ENCODE results near the gene USP32.
"Not testable (repeated sequence)": the region's sequence is repeated elsewhere in the genome, so short reads cannot be mapped to it uniquely, and the experiment has no call there.

The USP32 gene, protein sequence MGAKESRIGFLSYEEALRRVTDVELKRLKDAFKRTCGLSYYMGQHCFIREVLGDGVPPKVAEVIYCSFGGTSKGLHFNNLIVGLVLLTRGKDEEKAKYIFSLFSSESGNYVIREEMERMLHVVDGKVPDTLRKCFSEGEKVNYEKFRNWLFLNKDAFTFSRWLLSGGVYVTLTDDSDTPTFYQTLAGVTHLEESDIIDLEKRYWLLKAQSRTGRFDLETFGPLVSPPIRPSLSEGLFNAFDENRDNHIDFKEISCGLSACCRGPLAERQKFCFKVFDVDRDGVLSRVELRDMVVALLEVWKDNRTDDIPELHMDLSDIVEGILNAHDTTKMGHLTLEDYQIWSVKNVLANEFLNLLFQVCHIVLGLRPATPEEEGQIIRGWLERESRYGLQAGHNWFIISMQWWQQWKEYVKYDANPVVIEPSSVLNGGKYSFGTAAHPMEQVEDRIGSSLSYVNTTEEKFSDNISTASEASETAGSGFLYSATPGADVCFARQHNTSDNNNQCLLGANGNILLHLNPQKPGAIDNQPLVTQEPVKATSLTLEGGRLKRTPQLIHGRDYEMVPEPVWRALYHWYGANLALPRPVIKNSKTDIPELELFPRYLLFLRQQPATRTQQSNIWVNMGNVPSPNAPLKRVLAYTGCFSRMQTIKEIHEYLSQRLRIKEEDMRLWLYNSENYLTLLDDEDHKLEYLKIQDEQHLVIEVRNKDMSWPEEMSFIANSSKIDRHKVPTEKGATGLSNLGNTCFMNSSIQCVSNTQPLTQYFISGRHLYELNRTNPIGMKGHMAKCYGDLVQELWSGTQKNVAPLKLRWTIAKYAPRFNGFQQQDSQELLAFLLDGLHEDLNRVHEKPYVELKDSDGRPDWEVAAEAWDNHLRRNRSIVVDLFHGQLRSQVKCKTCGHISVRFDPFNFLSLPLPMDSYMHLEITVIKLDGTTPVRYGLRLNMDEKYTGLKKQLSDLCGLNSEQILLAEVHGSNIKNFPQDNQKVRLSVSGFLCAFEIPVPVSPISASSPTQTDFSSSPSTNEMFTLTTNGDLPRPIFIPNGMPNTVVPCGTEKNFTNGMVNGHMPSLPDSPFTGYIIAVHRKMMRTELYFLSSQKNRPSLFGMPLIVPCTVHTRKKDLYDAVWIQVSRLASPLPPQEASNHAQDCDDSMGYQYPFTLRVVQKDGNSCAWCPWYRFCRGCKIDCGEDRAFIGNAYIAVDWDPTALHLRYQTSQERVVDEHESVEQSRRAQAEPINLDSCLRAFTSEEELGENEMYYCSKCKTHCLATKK (N-terminal part only)

DNA sequence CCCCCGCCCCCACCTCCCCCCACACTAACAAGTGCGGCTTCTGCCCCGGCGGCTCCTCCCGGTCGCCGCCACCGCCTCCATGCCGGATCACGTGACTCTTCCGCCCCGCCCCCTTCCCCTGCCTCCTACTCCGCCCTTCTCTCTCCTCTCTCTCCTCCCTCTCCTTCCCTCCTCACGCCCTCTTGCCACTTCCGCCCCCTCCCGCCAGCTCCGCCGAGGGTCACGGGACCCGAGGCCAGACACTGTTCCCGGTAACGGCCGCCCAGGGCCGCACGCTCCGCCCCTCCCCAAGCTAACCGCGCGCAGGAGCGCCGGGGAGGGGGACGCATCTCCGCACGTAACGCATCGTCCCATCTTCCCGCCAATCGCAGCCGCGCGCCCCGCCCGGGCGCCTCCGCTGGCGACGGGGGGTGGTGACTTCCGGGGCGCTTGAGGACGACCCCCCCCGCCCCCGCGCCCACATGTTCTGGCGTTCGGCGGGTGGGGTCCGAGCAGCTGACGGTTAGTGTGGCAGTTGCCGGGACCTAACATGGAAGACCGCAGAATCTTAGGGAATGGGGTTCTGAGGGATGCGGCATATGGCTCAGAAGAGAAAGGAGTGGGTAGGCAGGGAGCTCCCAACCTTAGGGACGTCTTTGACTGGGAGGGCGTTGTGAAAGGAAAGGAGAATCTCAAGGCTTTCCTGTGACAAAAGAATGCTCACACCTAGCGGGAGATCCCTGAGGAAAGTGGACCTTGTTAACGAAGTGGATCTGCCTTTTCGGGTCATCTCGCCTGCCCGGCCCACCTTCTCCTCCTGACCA is at the start of gene USP32:
Gene USP32, minus strand, starts transcription at position 92 of the 803 bp plus-strand sequence. CDS start 194 bp downstream, outside the sequence.
- FAIRE-seq, result peak; percentile 90

DNA sequence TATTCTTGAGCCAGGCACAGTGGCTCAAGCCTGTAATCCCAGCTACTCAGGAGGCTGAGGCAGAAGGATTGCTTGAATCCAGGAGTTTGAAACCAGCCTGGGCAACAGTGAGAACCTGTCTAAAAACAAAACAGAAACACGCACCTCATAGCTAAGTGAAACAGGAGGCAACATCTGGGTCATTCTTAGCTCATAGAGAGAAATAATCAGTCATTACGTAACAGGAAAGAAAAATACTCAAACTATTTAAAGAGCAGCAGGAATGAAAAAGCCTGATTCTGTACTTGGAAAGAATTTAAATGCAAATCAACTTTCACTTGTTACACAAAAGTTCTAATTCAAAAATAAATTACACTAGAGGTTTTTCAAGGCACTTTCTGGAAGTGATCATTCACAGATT is 47.6 kb upstream of the USP32 start:
- FAIRE-seq, result peak; percentile 47
- DNase-seq (ENCODE audit: extremely low spot score, insufficient read length, low read depth), result no peak

More for the DNA sequence above, at the start of gene USP32:
- peak; percentile 87 for DNase-seq (ENCODE audit: extremely low spot score, insufficient read length, low read depth)

DNA sequence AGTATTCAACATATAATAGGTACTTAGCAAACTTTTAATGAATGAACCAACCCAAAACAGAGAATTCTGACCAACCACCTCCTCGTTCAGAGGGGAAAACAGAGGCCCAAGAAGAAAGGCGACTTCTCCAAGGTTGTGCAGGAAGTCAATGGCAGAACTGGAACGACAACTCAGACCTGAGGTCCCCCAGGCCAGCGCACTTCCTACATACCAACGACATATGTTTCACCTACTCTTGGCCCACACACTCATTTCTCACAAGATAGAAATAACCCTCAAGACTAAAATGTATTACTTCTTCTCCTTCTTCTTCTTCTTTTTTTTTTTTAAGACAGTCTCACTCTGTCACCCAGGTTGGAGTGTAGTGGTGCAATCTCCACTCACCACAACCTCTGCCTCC is 44.7 kb upstream of the USP32 start:
- DNase-seq (ENCODE audit: extremely low spot score, insufficient read length, low read depth) (no peak), FAIRE-seq (no peak)

DNA sequence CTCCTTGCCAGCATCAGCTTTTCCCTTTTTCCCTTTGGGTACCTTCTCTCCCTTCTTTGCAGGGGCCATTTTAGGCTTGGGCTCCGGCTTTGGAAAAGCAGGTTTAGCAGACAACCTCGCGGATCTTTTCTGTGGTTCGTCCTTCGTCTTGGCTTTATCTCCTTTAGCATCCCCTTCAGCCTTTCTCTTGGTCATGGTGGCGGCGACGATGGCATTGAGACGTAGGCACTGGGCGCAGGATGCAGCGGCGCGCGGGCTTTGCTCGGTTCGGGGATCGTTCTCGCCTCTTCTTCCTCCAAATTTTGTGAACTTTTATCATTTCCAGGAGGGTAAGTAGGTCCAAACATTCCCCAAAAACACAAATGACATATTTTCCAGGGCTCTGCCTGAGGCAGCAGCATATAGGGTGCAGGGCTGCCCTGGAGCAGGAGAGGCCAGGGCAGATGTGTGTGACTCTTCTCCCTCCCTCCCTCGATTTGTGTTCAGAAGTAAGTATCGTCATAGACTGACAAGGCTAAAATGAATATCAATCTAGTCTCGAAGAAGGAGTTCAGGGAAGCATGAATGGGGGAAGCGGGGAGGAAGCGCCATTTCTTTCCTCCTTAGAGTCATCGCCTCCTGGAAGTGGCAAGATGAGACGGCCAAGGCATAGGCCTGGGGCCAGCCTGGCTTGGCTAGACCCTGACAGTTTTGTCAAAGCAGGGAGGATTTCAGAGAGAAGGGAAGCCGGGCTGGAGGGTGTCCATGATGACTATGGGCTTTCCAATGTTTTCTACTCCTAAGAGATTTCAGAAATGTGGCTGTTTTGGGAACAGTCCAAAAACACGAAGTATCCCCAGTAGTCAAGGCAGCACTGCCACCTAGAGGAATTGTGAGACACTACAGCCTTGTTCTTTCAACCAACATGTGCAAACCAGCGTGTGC is 43.6 kb upstream of the USP32 start:
- DNase-seq (ENCODE audit: extremely low spot score, insufficient read length, low read depth), result peak; percentile 46
- peak; percentile 81 for FAIRE-seq

DNA sequence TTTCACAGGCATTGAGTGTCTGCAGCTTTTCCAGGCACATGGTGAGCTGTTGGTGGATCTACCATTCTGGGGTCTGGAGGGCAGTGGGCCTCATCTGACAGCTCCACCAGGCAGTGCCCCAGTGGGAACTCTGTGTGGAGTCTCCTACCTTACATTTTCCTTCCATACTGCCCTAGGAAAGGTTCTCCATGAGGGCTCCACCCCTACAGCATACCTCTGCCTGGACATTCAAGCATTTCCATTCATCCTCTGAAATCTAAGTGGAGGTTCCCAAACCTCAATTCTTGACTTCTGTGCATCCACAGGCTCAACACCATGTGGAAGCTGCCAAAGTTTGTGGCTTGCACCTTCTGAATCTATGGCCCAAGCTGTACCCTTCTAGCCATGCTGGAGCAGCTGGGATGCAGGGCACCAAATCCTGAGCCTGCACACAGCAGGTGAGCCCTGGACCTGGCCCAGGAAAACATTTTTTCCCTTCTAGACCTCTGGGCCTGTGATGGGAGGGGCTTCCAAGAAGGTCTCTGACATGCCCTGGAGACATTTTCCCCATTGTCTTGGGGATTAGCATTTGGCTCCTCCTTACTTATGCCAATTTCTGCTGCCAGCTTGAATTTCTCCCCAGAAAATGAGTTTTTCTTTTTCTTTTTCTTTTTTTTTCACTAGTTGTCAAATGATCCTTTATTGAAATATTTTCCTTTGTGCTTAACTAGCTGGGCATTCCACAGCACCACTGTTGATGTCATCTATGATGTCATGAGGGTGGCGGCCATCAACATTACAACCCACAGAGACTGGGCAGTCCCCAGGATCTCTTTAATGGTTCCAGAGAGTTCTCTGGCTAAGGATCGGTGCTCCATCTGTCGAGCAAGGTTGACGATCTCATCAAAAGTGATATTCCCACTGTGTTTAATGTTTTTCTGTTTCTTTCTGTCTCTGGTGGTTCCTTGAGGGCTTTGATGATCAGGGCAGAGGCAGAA is 41.4 kb upstream of the USP32 start:
- not testable (repeated sequence) for DNase-seq (ENCODE audit: extremely low spot score, insufficient read length, low read depth); FAIRE-seq

DNA sequence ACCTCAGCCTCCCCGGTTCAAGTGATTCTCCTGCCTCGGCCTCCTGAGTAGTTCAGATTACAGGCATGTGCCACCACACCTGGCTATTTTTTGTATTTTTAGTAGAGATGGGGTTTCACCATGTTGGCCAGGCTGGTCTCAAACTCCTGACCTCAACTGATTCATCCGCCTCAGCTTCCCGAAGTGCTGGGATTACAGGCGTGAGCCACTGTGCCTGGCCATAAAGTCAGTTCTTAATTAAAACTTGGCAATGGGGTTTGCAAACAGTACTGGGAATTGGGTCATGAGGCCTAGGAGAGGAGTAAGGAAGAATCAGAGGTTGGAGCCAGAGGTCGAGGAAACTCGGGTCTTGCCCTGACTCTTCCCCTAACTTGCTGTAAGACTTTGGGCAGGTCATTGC is 38.6 kb upstream of the USP32 start:
- not testable (repeated sequence) for FAIRE-seq; DNase-seq (ENCODE audit: extremely low spot score, insufficient read length, low read depth)

DNA sequence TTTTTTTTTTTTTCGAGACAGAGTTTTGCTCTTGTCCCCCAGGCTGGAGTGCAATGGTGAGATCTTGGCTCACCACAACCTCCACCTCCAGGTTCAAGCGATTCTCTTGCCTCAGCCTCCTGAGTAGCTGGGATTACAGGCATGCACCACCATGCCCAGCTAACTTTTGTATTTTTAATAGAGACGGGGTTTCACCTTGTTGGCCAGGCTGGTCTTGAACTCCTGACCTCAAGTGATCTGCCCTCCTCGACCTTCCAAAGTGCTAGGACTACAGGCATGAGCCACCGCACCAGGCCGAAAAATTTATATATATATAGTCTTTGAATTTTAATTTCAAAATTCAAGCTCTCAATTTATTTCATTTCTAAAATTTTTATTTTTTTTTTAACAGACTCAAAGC is 36.6 kb upstream of the USP32 start:
- DNase-seq (ENCODE audit: extremely low spot score, insufficient read length, low read depth); FAIRE-seq: not testable (repeated sequence)

DNA sequence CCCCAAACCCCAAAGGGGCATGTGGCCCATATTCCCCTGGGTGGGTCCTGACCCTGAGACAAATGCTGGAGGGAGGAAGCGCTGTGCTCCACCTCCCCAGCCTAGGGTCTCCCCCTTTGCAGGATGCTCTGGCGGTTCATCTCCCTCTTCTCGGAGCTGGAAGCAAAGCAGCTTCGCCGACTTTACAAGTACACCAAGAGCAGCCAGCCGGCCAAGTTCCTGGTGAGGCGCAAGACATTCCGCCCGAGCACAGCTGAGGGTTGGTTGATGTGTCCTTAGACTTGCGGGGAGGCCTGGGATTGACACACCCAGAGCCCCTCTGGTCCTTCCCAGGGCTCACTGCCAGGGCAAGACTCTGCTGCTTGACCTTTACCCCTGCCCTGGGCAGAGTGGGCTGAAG is 34.7 kb upstream of the USP32 start:
- DNase-seq (ENCODE audit: extremely low spot score, insufficient read length, low read depth) (no peak), FAIRE-seq (no peak)

DNA sequence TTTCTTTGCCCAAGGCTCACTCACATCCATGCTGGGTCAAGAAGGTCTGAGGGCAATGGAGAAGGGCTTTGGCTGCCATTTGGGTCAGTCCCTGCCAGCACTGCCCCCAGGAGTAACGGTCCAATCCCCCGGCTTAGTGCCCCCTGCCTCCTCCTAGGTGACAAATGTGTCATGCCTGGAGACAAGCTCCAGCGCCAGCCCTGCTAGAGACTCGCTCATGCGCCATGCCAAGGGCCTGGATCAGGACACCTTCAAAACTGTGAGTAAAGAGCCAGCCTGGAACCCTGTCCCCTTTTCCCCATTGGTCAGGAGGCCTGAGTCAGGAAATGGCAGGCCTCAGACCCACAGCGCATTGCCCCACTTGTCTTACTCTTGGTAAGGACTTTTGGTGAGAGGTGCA is 33.7 kb upstream of the USP32 start:
- FAIRE-seq, result no peak
- DNase-seq (ENCODE audit: extremely low spot score, insufficient read length, low read depth), result no peak

DNA sequence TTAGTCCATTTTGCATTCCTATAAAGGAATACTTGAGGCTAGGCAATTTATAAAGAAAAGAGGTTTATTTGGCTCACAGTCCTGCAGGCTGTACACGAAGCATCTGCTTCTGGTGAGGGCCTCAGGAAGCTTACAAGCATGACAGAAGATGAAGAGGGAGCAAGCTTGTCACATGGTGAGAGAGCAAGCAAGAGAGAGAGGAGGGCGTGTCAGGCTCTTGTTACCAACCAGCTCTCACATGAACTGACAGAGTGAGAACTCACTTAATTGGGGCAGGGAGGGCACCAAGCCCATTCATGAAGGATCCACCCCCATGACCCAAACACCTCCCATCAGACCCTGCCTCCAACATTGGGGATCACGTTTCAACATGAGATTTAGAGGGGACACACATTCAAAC is 31.9 kb upstream of the USP32 start:
- DNase-seq (ENCODE audit: extremely low spot score, insufficient read length, low read depth) (no peak), FAIRE-seq (no peak)

DNA sequence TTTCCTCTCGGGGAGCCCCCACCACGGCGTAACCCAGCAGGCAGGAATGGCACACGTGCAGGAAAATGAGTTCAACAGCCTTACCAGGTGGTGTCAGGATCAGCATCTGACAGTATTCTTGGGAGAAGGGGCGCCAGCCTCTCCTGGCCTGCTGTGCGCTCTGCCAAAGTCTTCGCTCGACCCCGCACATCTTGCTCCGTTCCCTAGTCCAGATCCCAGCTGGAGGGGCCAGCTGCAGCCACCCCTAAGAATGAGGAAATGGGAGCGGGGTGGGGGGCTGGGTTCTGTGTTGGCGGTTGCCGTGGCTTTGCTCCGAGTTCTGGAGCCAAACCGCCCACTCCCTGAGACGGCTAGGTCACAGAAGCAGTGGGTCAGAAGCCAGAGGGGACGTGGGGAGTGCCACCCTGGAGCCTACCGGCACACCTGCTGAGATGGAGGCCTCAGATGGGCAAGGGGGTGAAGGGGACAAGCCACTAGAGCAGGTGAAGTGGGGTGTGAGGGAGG is 30.3 kb upstream of the USP32 start, which contains the start of gene CHCT1:
Gene CHCT1, plus strand, starts transcription at position 328 of the 504 bp plus-strand sequence. Its CDS starts 104 bp downstream, at position 432.
- no peak for FAIRE-seq
- no peak for DNase-seq (ENCODE audit: extremely low spot score, insufficient read length, low read depth)

DNA sequence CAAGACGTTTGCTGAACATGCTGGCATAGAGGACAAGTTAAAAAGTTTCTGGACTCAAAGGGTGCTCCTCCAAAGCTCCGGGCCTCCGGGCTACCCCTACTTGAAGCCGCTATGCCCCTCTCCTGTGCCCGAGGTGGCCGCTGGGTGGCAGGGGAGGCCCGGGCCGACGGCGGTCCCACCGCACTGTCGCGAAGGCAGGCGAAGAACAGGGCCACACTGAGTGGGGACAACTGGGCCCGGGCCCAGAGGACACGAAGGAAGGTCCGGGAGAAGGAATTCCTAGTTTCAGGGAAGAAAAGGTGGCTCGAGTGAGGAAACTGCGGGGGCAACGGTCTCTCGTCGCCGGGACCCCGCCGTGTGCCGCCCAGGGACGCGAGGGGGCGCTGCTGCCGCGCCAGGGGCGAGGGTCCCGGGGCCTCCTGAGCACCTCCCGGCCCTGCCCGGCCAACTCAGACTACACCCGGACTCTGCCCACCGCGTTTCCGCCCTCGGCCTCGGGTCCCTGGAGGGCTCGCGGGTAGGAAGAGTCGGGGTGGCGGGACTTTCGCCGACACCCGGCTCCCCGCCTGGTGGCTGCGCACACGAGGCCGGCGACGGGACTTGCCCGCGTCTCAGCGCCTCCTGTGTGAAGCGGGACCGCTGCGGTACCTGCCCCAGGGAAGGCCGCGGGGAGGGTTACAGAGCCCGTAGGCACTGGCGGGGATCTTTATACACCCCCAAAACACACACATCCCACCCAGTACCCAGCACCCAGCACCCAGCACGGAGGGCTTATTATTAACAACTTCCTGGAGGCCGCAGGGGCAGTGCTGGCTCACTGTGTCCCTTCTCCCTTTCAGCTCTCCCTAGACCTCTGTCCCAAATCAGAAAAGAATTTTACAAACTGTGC is 29.6 kb upstream of the USP32 start:
- DNase-seq (ENCODE audit: extremely low spot score, insufficient read length, low read depth), result peak; percentile 72
- FAIRE-seq, result peak; percentile 68

DNA sequence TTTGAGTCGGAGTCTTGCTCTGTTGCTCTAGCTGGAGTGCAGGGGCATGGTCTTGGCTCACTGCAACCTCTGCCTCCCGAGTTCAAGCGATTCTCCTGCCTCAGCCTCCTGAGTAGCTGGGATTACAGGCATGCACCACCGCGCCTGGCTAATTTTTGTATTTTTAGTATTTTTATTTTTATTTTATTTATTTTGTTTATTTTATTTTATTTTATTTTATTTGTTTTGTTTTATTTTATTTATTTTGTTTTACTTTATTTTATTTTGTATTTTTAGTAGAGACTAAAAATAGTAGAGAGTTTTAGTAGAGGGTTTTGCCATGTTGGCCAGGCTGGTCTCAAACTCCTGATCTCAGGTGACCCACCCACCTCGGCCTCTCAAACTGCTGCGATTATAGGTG is 27.9 kb upstream of the USP32 start:
- DNase-seq (ENCODE audit: extremely low spot score, insufficient read length, low read depth); FAIRE-seq: not testable (repeated sequence)

DNA sequence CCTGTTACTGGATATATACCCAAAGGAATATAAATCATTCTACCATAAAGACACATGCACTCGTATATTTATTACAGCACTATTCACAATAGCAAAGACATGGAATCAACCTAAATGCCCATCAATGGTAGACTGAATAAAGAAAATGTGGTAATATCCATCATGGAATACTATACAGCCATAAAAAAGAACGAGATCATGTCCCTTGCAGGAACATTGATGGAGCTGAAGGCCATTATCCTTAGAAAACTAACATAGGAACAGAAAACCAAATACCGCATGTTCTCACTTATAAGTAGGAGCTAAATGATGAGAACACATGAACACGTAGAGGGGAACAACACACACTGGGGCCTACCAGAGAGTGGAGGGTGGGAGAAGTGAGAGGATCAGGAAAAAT is 27.1 kb upstream of the USP32 start:
- FAIRE-seq; DNase-seq (ENCODE audit: extremely low spot score, insufficient read length, low read depth): not testable (repeated sequence)

DNA sequence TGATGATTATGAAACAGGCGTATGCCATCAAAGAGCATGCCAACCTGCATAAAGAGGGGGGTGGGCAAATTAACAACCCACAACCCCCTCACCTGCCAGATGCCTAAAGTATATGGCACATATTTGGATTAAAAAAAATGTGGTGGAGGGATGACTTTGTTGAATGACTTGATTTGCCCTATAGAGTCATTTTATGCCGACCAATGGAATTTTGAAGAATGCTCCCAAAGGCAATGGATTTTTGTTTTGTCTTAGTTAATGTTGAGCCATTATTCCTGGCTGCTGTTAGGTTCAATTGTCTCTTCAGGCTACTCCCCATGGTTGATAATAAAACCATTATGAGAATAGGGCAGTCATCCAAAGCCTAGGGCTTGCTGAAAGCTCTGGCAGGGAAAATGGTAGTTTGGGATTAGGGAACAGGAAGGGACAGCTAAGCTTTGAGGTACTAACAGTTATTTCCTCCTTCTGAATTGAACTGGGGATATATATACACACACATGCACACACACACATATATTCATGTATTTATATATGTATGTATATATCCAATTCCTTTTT is 24.5 kb upstream of the USP32 start:
- FAIRE-seq, result no peak
- DNase-seq (ENCODE audit: extremely low spot score, insufficient read length, low read depth), result no peak

DNA sequence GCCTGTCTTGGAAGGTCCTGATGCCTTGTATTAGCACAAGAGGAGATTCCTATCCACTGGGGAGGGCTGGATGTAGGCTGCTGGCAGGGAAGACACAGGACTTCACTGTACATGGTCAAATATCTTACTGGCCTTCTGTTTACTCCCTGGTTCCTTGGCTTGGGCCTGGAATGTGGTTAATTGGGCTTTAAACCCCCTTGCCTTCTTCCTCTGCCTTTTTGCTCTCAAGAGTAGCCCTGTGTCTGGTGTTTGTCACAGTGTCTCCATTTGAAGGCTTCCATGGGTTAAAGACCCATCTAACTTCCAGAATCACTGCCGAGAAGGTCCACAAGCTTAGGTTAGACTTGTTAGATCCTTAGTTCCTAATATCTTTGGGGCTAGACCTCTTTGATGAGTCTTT is 23.2 kb upstream of the USP32 start:
- FAIRE-seq, result no peak
- DNase-seq (ENCODE audit: extremely low spot score, insufficient read length, low read depth), result no peak
